GM21717 (cell line): ENCODE measurements around the gene STAC2.

ENCODE experiments used
- ATAC-seq: cut with Tn5 transposase; IDR thresholded peaks from one replicate; pipeline ENCODE4 v1.9.1; 2021; ENCODE audit warnings: mild to moderate bottlenecking, moderate library complexity; ENCODE audit not compliant: unreplicated experiment

STAC2 gene

DNA sequence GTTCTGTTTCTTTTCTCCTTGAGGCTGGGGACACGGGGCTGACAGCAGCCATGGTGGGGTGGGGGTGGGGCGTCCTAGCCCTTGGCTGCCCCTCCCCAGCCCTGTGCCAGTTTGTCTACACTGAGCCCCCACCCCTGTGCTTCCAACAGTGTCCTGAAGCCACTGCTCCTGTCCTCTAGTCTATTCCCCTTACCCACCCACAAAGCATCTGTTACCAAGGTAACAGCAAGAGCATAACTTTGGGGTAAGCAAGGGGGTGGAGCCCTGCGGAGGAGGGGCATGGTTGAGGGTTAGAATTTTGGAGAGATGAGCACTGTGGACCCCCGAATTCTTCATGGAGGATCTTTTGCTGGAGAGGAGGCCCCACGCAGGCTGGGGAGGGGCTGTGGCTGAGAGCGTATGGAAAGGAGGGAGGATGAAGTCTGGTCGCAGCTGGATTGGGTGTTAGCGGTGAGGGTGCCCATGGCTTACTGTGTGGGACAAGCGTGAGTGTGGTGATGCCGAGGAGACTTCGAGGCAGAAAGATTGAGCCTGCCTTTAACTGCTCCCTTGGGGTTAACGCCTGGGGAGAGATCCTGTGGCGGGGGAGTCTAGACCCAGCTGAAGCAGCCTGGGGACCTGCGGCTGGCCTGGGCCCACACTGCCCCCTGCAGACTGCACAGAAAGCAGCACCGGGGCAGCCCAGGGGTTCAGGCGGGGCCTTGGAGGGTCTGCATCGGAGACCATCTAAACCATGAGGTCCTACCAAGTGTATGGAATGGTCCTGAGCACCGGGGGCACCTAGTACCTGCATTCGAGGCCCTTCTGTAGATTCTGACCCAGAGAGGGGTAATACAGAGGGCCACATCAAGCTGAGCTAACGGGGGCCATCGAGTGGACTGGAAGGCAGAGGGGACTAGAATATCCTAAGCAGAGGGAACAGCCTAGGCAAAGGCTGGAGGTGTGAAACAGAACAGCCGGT lies 6.1 kb upstream of the STAC2 start:
- ATAC-seq, result no peak

DNA sequence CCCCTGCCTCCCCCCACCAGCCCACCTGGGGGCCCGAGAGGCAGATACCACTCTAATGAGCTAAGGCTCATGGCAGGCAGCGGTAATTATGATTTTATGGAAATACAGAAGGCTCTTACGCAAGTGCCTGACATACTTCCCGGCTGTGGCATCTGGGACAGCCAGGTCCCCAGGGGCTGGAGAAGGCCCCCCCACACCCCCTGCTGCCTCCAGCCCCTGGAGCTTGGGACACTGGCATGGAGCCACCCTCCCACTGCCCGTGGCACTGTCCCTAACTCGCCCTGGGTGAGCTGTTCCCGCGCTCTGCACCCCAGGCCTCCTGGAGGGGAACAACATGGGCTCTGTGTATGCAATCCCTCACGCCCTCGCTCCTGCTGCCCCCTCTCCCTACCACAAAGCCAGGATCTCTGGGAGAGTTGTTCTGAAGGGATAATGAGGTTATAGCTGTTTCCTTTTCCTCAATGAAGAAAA lies 5.4 kb upstream of the STAC2 start:
- no peak for ATAC-seq

- ATAC-seq, result no peak
Observed at GRCh38 chr17:39230361-39230760, 4.6 kb upstream of the STAC2 start.

GRCh38 chr17:39229274-39229913 lies 3.6 kb upstream of the STAC2 start:
- ATAC-seq, result no peak

GRCh38 chr17:39227364-39227919 lies 1.7 kb upstream of the STAC2 start:
- ATAC-seq, result no peak

GRCh38 chr17:39225959-39226683 lies 376 bp upstream of the STAC2 start:
- ATAC-seq, result no peak

- no peak for ATAC-seq
Observed at GRCh38 chr17:39224778-39225307, 902 bp downstream of the STAC2 start.

- ATAC-seq, result no peak
Observed at GRCh38 chr17:39223907-39224777, 1.6 kb downstream of the STAC2 start.

DNA sequence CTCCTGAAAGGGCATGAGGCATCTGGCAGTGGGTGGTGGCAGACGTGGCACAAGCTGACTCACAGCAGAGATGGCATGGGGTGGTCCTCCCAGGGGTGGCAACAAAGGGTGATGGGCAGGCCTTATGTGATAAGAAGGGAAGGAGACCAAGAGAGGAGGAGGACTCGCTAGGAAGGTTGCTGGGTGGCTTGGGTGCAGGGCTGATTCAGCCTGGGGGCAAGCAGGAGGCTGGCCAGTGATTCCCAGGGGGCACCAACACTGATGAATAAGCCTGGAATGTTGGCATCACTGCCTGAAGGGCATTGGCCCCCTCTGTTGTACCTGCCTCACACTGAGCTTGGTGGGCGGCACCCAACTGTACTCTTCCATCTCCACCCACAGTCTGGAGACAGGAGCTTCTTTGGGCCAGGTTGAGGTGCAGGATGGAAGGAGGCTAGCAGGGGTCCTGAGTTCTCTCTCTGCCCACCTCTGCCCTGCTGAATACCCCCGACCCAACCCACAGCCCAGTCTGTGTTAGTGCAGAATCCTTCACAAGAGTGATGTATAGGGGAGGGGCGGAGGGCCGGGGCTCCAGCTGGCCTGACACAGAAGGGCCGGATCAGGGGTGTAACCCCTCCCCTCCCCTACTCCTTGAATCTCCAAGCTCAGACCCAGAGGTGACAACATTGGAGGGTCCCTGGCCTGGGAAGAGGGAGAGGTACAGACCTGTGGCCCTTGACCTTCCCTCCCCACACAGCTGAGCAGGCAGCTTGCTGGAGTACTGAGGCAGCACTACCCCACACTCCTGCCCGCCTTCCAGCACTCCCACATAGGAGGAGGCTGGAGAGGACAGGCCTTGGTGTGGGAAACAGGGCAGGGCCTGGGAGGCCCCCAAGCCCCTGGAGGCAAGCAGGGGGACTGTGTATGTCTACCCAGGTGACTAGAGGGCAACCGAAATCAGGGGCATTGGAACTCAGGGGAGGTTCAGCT lies 2.6 kb downstream of the STAC2 start:
- ATAC-seq, result no peak

- ATAC-seq, result no peak
Observed at GRCh38 chr17:39222151-39222550, 3.6 kb downstream of the STAC2 start.

- no peak for ATAC-seq
Observed at GRCh38 chr17:39221572-39221971, 4.2 kb downstream of the STAC2 start.

- ATAC-seq, result no peak
Observed at GRCh38 chr17:39219647-39220154, 6.0 kb downstream of the STAC2 start.

- ATAC-seq, result no peak
Observed at GRCh38 chr17:39218906-39219305, 6.8 kb downstream of the STAC2 start.

DNA sequence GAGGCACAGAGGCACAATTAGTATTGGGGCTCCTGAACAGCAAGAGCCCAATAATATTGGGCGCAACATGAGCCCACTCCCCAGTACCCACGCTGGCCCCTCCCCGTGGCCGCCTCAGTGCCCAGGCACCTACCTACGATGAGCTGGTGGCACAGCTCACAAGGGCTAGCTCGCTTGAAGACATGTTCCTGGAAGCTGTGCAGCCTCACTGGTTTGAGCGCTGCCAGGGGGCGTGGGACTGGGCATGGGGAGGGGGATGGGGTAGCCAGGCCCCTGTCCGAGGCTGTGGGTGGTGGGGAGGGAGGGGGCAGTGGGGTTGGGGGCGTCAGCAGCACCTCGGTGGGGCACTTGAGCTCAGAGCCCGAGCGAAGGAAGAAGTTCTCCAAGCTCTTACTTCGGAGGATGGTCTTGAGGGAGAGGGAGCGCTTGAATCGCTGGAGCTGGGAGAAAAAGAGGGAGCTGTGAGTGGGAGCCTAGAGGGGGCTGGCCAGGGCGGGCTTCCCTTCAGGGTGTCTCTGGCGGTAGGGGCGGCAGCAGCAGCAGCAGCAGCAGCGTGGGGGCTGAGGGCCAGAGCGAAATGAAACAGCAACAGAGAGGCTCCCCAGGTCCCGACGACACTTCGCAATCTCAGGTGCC lies 7.9 kb downstream of the STAC2 start:
- ATAC-seq, result no peak

DNA sequence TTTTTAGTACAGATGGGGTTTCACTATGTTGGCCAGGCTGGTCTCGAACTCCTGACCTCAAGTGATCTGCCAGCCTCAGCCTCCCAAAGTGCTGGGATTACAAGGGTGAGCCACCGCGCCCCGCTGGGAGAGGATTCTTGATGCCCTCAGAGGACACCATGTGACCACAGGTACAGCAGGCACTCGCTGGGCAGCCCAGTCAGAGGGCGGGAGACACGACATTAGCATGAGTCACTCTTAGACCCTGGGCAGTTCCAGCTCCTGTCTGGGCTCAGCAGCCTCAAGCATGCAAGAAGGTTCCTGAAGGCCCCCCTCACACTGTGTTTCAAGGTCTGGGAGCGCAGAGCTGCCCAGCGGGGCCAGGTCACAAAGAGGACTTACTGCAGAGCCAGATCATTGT lies 11.9 kb downstream of the STAC2 start:
- no peak for ATAC-seq

GRCh38 chr17:39212841-39213480 lies 12.8 kb downstream of the STAC2 start:
- no peak for ATAC-seq

DNA sequence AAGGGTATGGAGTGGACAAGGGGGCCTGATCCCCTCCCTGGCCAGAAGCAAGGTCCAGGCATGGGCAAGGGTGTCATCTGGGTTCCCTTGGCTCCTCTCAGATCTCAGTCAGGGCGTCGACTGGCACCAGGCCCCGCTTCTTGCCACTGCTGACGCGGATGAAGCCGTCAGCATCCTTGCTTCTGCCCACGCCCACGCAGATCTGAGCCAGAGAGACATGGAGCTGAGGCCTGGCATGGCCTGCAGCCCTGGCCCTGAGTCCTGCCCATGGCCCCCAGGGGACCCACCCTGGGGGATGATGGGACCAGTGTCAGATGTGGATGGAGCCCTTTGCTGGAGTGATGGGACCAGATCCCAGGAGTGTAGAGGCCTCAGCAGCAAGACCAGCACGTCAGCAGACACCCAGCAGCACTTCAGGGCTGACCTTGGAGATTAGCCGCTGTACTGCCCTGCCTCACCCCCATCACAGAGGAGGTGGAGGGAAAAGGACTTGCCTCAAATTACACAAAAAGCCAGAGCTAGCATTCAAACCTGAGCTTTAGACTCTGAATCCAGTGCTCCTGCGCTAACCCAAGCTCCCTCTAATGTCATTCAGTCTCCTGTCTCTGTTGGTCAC lies 13.4 kb downstream of the STAC2 start:
- no peak for ATAC-seq
